Fibroblast of skin of scalp (primary cell): Measurements from ENCODE around the gene PRKG1.
"Not testable (repeated sequence)": the region's sequence is repeated elsewhere in the genome, so short reads cannot be mapped to it uniquely, and the experiment has no call there.

Experiments
- DNase-seq: peaks from one replicate; pipeline ENCODE4 v3.0.0-alpha.2; 2013

PRKG1 gene

GRCh38 chr10:51327432-51327831 lies 253.1 kb downstream of the PRKG1 start:
- no peak for DNase-seq

- DNase-seq: no peak
Measured at GRCh38 chr10:51340366-51340765, 266.1 kb downstream of the PRKG1 start.

- no peak for DNase-seq
Measured at GRCh38 chr10:51340845-51341610, 266.7 kb downstream of the PRKG1 start.

GRCh38 chr10:51341745-51342144 lies 267.5 kb downstream of the PRKG1 start:
- DNase-seq: not testable (repeated sequence)

- DNase-seq: no peak
Measured at GRCh38 chr10:51342381-51342780, 268.1 kb downstream of the PRKG1 start.

GRCh38 chr10:51343391-51343790 lies 269.1 kb downstream of the PRKG1 start:
- DNase-seq: no peak

GRCh38 chr10:51344371-51344770 lies 270.1 kb downstream of the PRKG1 start:
- DNase-seq: no peak

GRCh38 chr10:51348622-51349021 lies 274.3 kb downstream of the PRKG1 start:
- no peak for DNase-seq

- DNase-seq: no peak
Measured at GRCh38 chr10:51357170-51357569, 282.9 kb downstream of the PRKG1 start.

- DNase-seq: no peak
Measured at GRCh38 chr10:51358227-51358626, 283.9 kb downstream of the PRKG1 start.

- no peak for DNase-seq
Measured at GRCh38 chr10:51363415-51363814, 289.1 kb downstream of the PRKG1 start.

GRCh38 chr10:51364674-51365073 lies 290.4 kb downstream of the PRKG1 start:
- no peak for DNase-seq

GRCh38 chr10:51366044-51366443 lies 291.8 kb downstream of the PRKG1 start:
- no peak for DNase-seq

GRCh38 chr10:51367127-51367526 lies 292.8 kb downstream of the PRKG1 start:
- no peak for DNase-seq

GRCh38 chr10:51367694-51368093 lies 293.4 kb downstream of the PRKG1 start:
- DNase-seq: no peak

- DNase-seq: no peak
Measured at GRCh38 chr10:51368943-51369342, 294.7 kb downstream of the PRKG1 start.

GRCh38 chr10:51369903-51370302 lies 295.6 kb downstream of the PRKG1 start:
- DNase-seq: peak; percentile 58

GRCh38 chr10:51371743-51372142 lies 297.5 kb downstream of the PRKG1 start:
- DNase-seq: no peak

- no peak for DNase-seq
Measured at GRCh38 chr10:51375790-51376189, 301.5 kb downstream of the PRKG1 start.

- DNase-seq: no peak
Measured at GRCh38 chr10:51377070-51377931, 303.0 kb downstream of the PRKG1 start.

GRCh38 chr10:51377932-51378599 lies 303.8 kb downstream of the PRKG1 start:
- DNase-seq: no peak

- DNase-seq: no peak
Measured at GRCh38 chr10:51382181-51382580, 307.9 kb downstream of the PRKG1 start.

GRCh38 chr10:51384971-51385370 lies 310.7 kb downstream of the PRKG1 start:
- DNase-seq: no peak
